Kidney (tissue), 14 donors: ENCODE results near the gene DBP. TPM values are rescaled to one million over a fixed set of nuclear protein-coding genes. Genes with fewer than 3 reads are reported as not detected.

Experiments used
- DNase-seq, 5 donors: peaks; one replicate each; pipeline ENCODE4 v3.0.0-alpha.2; 2013 to 2020
- FAIRE-seq: peaks from 2 replicates; lab custom pipeline; 2012; peaks lifted over from hg19 to GRCh38; lab: Jason Lieb, UNC
- H3K27ac ChIP-seq, 2 donors: one replicate each; pipeline ENCODE4 v1.7.0; 2013; ENCODE audit warnings: low read depth in 2 of 2, low read length in 2 of 2, inconsistent platforms in 1 of 2
- H3K27me3 ChIP-seq: one replicate; pipeline ENCODE4 v1.7.1; 2013; ENCODE audit warnings: low read length, inconsistent platforms; ENCODE audit not compliant: control insufficient read depth, insufficient read depth
- H3K36me3 ChIP-seq, 3 donors: one replicate each; pipeline versions ENCODE4 v1.7.0 to v1.7.1; 2013; ENCODE audit warnings: low read length in 3 of 3, control low read depth in 1 of 3, inconsistent platforms in 1 of 3; ENCODE audit not compliant: insufficient read depth in 3 of 3, control insufficient read depth in 2 of 3
- H3K4me1 ChIP-seq, 3 donors: one replicate each; pipeline versions ENCODE4 v1.7.0 to v1.7.1; 2013; ENCODE audit warnings: low read length in 3 of 3, inconsistent platforms in 1 of 3, low read depth in 1 of 3; ENCODE audit not compliant: control insufficient read depth in 2 of 3, insufficient read depth in 2 of 3
- H3K4me3 ChIP-seq, 3 donors: one replicate each; pipeline versions ENCODE4 v1.7.0 to v1.8.1; 2013; ENCODE audit warnings: low read length in 3 of 3, control low read depth in 1 of 3, inconsistent platforms in 1 of 3
- H3K9ac ChIP-seq, 3 donors: one replicate each; pipeline versions ENCODE4 v1.7.0 to v1.7.1; 2013; ENCODE audit warnings: low read length in 3 of 3, control low read depth in 1 of 3, inconsistent platforms in 1 of 3
- H3K9me3 ChIP-seq, 3 donors: one replicate each; pipeline versions ENCODE4 v1.7.0 to v1.7.1; 2013; ENCODE audit warnings: low read length in 3 of 3, control low read depth in 1 of 3, inconsistent platforms in 1 of 3; ENCODE audit not compliant: control insufficient read depth in 2 of 3, insufficient read depth in 1 of 3
- intact Hi-C: fragments of 100-400 bp; cut with DNase I; formaldehyde crosslinking; loops from one replicate; pipeline ENCODE4 v1.11.1; 2022
- polyA plus RNA-seq: library from polyadenylated mRNA; stranded (reverse); fragments of 350-450 nt; fragmentation: Illumina TruSeq; extraction: RNeasy Lipid Tissue Mini Kit (QIAGEN cat#74804); gene quantifications from one replicate; pipeline ENCODE4 v1.2.3, GENCODE V29; 2014; ENCODE audit warnings: low read depth, low replicate concordance; ENCODE audit not compliant: insufficient read depth
- total RNA-seq: library from RNA; stranded (reverse); fragmentation: NEBNext Ultra II Directional; extraction: Animal tissue kit (Norgen Biotek cat#: 25700); gene quantifications from one replicate; pipeline ENCODE4 v1.2.1, GENCODE V29; 2021
- TF ChIP-seq, protein P1 (sequence below): IDR thresholded peaks from 3 replicates; pipeline ENCODE4 v1.5.1; 2012; ENCODE audit warnings: mild to moderate bottlenecking, moderate library complexity, borderline replicate concordance; ENCODE audit not compliant: insufficient read depth; ENCODE audit errors: extremely low read depth
- donor health status: control.
- donor health status: control.
- donor health status: control.
- donor health status: control.
- donor health status: control.
- donor health status: DM: yes; HTN: yes; CAD: no.
- donor health status: Normal renal cell carcinoma (clear cell type).

The DBP gene
- total and polyA plus RNA-seq, 2 donors from 2014 or later, result 14.5 to 20.4 TPM

DNA sequence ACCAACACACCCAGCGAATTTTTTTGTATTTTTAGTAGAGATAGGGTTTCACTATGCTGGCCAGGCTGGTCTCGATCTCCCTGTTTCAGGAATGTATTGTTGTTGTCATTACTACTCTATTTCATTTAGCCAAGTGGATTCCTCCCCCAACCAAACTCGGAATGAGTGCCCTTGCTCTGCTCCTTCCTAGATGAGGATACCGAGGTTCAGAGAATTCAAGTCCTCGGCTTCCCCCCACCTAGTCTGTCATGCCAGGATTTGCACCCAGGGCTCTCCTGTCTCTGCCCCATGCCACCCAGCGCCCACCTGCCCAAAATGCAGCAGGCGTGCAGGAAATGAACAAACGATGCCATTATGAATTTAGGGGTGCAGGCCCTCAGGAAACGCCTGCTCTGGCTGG lies 34.2 kb downstream of the DBP start:
- Histone ChIP-seq H3K27ac (no peak overlapping the region), H3K4me1 (no peaks in the 10 kb centered on the region), H3K36me3 (no peaks in the 10 kb centered on the region), H3K27me3 (no peaks in the 10 kb centered on the region), H3K9me3 (no peaks in the 10 kb centered on the region), H3K9ac (no peak overlapping the region), H3K4me3 (no peak overlapping the region)
- DNase-seq, result no peak
- TF ChIP-seq, protein P1, sequence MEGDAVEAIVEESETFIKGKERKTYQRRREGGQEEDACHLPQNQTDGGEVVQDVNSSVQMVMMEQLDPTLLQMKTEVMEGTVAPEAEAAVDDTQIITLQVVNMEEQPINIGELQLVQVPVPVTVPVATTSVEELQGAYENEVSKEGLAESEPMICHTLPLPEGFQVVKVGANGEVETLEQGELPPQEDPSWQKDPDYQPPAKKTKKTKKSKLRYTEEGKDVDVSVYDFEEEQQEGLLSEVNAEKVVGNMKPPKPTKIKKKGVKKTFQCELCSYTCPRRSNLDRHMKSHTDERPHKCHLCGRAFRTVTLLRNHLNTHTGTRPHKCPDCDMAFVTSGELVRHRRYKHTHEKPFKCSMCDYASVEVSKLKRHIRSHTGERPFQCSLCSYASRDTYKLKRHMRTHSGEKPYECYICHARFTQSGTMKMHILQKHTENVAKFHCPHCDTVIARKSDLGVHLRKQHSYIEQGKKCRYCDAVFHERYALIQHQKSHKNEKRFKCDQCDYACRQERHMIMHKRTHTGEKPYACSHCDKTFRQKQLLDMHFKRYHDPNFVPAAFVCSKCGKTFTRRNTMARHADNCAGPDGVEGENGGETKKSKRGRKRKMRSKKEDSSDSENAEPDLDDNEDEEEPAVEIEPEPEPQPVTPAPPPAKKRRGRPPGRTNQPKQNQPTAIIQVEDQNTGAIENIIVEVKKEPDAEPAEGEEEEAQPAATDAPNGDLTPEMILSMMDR, result no peak
- no peak for FAIRE-seq
- intact Hi-C loops, result no loop called here

DNA sequence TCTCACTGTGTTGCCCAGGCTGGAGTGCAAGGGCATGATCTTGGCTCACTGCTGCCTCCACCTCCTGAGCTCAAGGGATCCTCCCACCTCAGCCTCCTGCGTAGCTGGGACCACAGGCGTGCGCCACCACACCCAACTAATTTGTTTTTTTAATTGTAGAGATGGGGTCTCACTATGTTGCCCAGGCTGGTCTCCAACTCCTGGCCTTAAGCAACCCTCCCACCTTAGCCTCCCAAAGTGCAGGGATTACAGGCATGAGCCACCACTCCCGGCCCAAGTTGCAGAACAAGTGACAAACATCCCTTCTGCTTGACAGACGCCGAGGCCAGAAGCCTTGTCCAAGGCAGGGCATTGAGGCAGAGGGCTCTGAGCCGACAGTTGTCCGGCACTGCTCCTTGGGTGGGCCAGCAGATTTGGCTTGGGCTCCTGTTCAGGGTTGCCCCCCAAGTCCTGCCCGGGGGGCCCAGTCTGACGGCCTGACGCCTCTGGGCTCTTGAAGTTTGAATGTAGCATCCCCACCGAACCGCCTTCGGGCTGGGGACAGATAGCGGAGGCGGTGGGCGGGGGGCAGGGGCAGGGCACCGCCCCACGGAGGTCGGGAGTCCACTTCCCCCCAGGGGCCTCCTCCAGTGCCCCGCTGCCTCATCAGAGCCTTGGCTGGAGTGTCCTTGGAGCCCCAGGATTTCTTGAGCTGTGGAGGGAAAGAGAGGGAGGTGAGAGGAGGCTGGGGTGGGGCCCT lies 36.3 kb downstream of the DBP start:
- Histone ChIP-seq H3K36me3 (no peaks in the 10 kb centered on the region), H3K27me3 (no peaks in the 10 kb centered on the region), H3K4me1 (no peaks in the 10 kb centered on the region), H3K27ac (no peak overlapping the region), H3K9me3 (no peaks in the 10 kb centered on the region), H3K4me3 (no peak overlapping the region), H3K9ac (no peak overlapping the region)
- intact Hi-C loops, result no loop called here
- DNase-seq (no peak), FAIRE-seq (no peak)
- TF ChIP-seq, protein P1, result no peak

DNA sequence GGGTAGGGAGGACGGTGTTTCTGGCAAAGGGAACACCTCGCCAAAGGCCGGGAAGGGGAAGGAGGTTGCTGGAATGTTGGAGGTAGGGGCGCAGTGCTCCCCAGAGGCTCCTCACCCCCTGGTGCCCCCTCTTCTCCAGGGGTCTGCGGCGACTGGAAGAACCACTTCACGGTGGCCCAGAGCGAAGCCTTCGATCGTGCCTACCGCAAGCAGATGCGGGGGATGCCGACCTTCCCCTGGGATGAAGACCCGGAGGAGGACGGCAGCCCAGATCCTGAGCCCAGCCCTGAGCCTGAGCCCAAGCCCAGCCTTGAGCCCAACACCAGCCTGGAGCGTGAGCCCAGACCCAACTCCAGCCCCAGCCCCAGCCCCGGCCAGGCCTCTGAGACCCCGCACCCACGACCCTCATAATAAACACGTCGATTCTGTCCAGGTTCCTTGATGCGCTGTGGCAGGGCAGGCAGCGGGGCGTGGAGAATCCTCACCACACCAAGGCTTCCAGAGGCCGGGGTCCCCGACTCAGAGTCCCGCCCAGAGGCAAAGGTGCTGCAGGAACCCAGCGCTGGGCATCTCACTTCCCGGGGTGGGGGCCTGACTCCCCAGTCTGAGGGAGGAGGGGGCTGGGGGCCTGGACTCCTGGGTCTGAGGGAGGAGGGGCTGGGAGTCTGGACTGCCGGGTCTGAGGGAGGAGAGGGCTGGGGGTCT lies 38.0 kb downstream of the DBP start:
- TF ChIP-seq, protein P1, result no peak
- no peak overlapping the region for H3K9ac ChIP-seq
- intact Hi-C loops, result no loop called here
- H3K27me3 ChIP-seq, result no peaks in the 10 kb centered on the region
- H3K27ac ChIP-seq, result no peak overlapping the region
- no peaks in the 10 kb centered on the region for H3K9me3 ChIP-seq
- H3K4me3 ChIP-seq, result no peak overlapping the region
- DNase-seq (peak in 3 of 5 donors; percentile 37 to 62 (median 44)), FAIRE-seq (no peak)
- H3K36me3 ChIP-seq, result no peaks in the 10 kb centered on the region
- H3K4me1 ChIP-seq, result no peaks in the 10 kb centered on the region
